NT2/D1 (cell line): ENCODE results near the gene MICOS13.

Experiments
- YY1 ChIP-seq: IDR thresholded peaks from 2 replicates; pipeline ENCODE4 v1.6.1; 2011; ENCODE audit not compliant: insufficient read length, insufficient read depth
- ZNF274 ChIP-seq: IDR thresholded peaks from 2 replicates; pipeline ENCODE4 v1.6.1; 2011; ENCODE audit warnings: mild to moderate bottlenecking, low read depth, low read length

GRCh38 chr19:5672708-5673459, 7.4 kb downstream of the MICOS13 start:
- no peak for TF ChIP-seq YY1
- TF ChIP-seq ZNF274: no peak
